GM12878 (cell line): ENCODE data around the gene ADAMTS16. TPM values are rescaled to one million over a fixed set of nuclear protein-coding genes. Genes with fewer than 3 reads are reported as not detected.

Experiments
- ATAC-seq: fragments of 200-7000 bp; cut with Tn5 transposase; 3 replicates; pipeline ENCODE4 v1.9.1; 2020; ENCODE audit warnings: mild to moderate bottlenecking, moderate library complexity
- BruUV-seq: library from RNA; stranded (reverse); fragments of 400-500 nt; replicated peaks from 2 replicates; lab custom pipeline; 2021; lab: Mats Ljungman, UMichigan
- CTCF ChIA-PET: fragments of 300-600 bp; sonication (Branson Sonifier 250); formaldehyde crosslinking; extraction: SDS; loops from one replicate; lab custom pipeline; 2021; ENCODE audit warnings: inconsistent platforms; lab: Yijun Ruan, JAX
- POLR2A ChIA-PET: fragments of 350-600 bp; formaldehyde crosslinking; extraction: SDS; loops from one replicate; lab custom pipeline; 2021; ENCODE audit warnings: inconsistent platforms; lab: Charles Lee
- RAD21 ChIA-PET: fragments of 300-600 bp; sonication (Branson Sonifier 250); formaldehyde crosslinking; loops from one replicate; lab custom pipeline; 2023; ENCODE audit warnings: antibody characterized with exemption; ENCODE audit not compliant: unreplicated experiment; lab: Charles Lee
- SMC1A ChIA-PET: fragments of 300-600 bp; sonication (Branson Sonifier 250); formaldehyde crosslinking; loops from one replicate; lab custom pipeline; 2023; ENCODE audit not compliant: unreplicated experiment, uncharacterized antibody; lab: Charles Lee
- DNase-seq: peaks from one replicate; pipeline ENCODE4 v3.0.0-alpha.2; 2011; ENCODE audit warnings: low read depth, low spot score
- FAIRE-seq: peaks from 3 replicates; lab custom pipeline; 2011; peaks lifted over from hg19 to GRCh38; lab: Jason Lieb, UNC
- H2AFZ ChIP-seq: 2 replicates; pipeline ENCODE4 v1.6.0; 2011; ENCODE audit warnings: low read depth, low read length, control low read depth; ENCODE audit not compliant: control insufficient read depth
- H3K27ac ChIP-seq: 2 replicates; pipeline ENCODE4 v1.5.1; 2011; ENCODE audit warnings: control low read depth; ENCODE audit not compliant: control insufficient read depth, insufficient read depth
- H3K27me3 ChIP-seq, 2 experiments: replicated peaks in 1 of 2; 2 replicates each; pipeline versions ENCODE4 v1.6.0 to v1.6.1; 2011; ENCODE audit warnings: low read length in 1 of 2; ENCODE audit not compliant: control insufficient read depth in 2 of 2, insufficient read depth in 2 of 2
- H3K36me3 ChIP-seq, 2 experiments: 2 replicates each; pipeline ENCODE4 v1.5.1; 2011; ENCODE audit warnings: low read length in 1 of 2; ENCODE audit not compliant: control insufficient read depth in 2 of 2, insufficient read depth in 2 of 2
- H3K4me1 ChIP-seq: 2 replicates; pipeline ENCODE4 v1.6.1; 2011; ENCODE audit warnings: mild to moderate bottlenecking, low read length, moderate library complexity, mixed read lengths; ENCODE audit not compliant: control insufficient read depth, insufficient read depth
- H3K4me2 ChIP-seq: 2 replicates; pipeline ENCODE4 v1.6.0; 2011; ENCODE audit warnings: control low read depth; ENCODE audit not compliant: control insufficient read depth, insufficient read depth
- H3K4me3 ChIP-seq: fragments of 200-600 bp; sonication (generic); 2 replicates; pipeline ENCODE4 v1.5.1; 2016
- H3K79me2 ChIP-seq: 2 replicates; pipeline ENCODE4 v1.6.0; 2011; ENCODE audit warnings: low read length; ENCODE audit not compliant: control insufficient read depth, insufficient read depth
- H3K9ac ChIP-seq: 2 replicates; pipeline ENCODE4 v1.8.0; 2011; ENCODE audit warnings: low read length, control low read depth, mixed read lengths; ENCODE audit not compliant: control insufficient read depth, insufficient read depth
- H3K9me3 ChIP-seq: replicated peaks from 3 replicates; pipeline ENCODE4 v1.5.1; 2011; ENCODE audit warnings: mild to moderate bottlenecking, low read length; ENCODE audit not compliant: control insufficient read depth, insufficient read depth
- H4K20me1 ChIP-seq: 2 replicates; pipeline ENCODE4 v1.6.0; 2011; ENCODE audit not compliant: control insufficient read depth, insufficient read depth
- ATF7 ChIP-seq: fragments of 450-650 bp; IDR thresholded peaks from 2 replicates; pipeline ENCODE4 v1.6.1; 2016; ENCODE audit warnings: low read depth, mild to moderate bottlenecking
- BCL11A ChIP-seq: IDR thresholded peaks from 2 replicates; pipeline ENCODE4 v1.6.1; 2011; ENCODE audit warnings: low read depth, low read length
- CBFB ChIP-seq: IDR thresholded peaks from 2 replicates; pipeline ENCODE4 v1.6.1; 2016; ENCODE audit warnings: antibody characterized with exemption, low read depth
- CBX3 ChIP-seq: fragments of 200-600 bp; sonication (generic); IDR thresholded peaks from 2 replicates; pipeline ENCODE4 v1.6.1; 2016; ENCODE audit warnings: low read depth, borderline replicate concordance
- EZH2 ChIP-seq: IDR thresholded peaks from 2 replicates; pipeline ENCODE4 v1.6.1; 2012; ENCODE audit warnings: low read depth, mild to moderate bottlenecking, control low read depth, inconsistent platforms, low read length, borderline replicate concordance; ENCODE audit not compliant: control insufficient read depth
- IRF4 ChIP-seq: IDR thresholded peaks from 2 replicates; pipeline ENCODE4 v1.6.1; 2011; ENCODE audit warnings: low read depth, low read length
- NFXL1 ChIP-seq: fragments of 450-650 bp; IDR thresholded peaks from 2 replicates; pipeline ENCODE4 v1.6.1; 2017; ENCODE audit warnings: antibody characterized with exemption, mild to moderate bottlenecking, borderline replicate concordance
- PKNOX1 ChIP-seq: fragments of 450-650 bp; IDR thresholded peaks from 2 replicates; pipeline ENCODE4 v1.6.1; 2016; ENCODE audit warnings: mild to moderate bottlenecking
- RAD51 ChIP-seq: fragments of 450-650 bp; IDR thresholded peaks from 2 replicates; pipeline ENCODE4 v1.6.1; 2016; ENCODE audit warnings: moderate library complexity, mild to moderate bottlenecking, inconsistent platforms
- RCOR1 ChIP-seq: conservative IDR thresholded peaks from 2 replicates; pipeline ENCODE4 v1.6.1; 2012; ENCODE audit warnings: low read depth, low read length, improper control_type of control experiment
- RUNX3 ChIP-seq: IDR thresholded peaks from 2 replicates; pipeline ENCODE4 v1.6.1; 2012; ENCODE audit warnings: low read length, inconsistent platforms
- SMAD5 ChIP-seq: IDR thresholded peaks from 2 replicates; pipeline ENCODE4 v1.6.1; 2016; ENCODE audit warnings: antibody characterized with exemption, low read depth
- SMARCA5 ChIP-seq: fragments of 450-650 bp; IDR thresholded peaks from 2 replicates; pipeline ENCODE4 v1.6.1; 2017; ENCODE audit warnings: mild to moderate bottlenecking
- STAT1 ChIP-seq: fragments of 450-650 bp; conservative IDR thresholded peaks from 2 replicates; pipeline ENCODE4 v1.6.1; 2014; ENCODE audit warnings: antibody characterized with exemption, mild to moderate bottlenecking
- TCF7 ChIP-seq: IDR thresholded peaks from 2 replicates; pipeline ENCODE4 v1.6.1; 2014; ENCODE audit warnings: antibody characterized with exemption, borderline replicate concordance
- ZNF207 ChIP-seq: fragments of 450-650 bp; IDR thresholded peaks from 2 replicates; pipeline ENCODE4 v1.6.1; 2014; ENCODE audit warnings: antibody characterized with exemption, mild to moderate bottlenecking, borderline replicate concordance
- WGBS: methylation state at CpG from one replicate; pipeline ENCODE4 v1.1.6; 2016; ENCODE audit warnings: low lambda C conversion rate; ENCODE audit not compliant: insufficient replicate concordance, insufficient coverage; ENCODE audit errors: missing lambda C conversion rate; 5-methylcytosine and 5-hydroxymethylcytosine counted together
- in situ Hi-C: fragments of 300-500 bp; cut with MboI; formaldehyde crosslinking; loops from 9 replicates; pipeline ENCODE4 v1.14.3; 2018; ENCODE audit warnings: mixed read lengths
- intact Hi-C: fragments of 100-400 bp; cut with micrococcal nuclease; formaldehyde crosslinking; loops from one replicate; pipeline ENCODE4 v1.14.2; 2022; ENCODE audit not compliant: unreplicated experiment
- polyA plus RNA-seq, 11 experiments: library from polyadenylated mRNA; depleted of rRNA in 4 of 11; unstranded in 6 of 11; stranded (reverse) in 5 of 11; fragments of >200 nt; fragmentation: Nextera tagmentation in 4 of 11; fragmentation: Illumina TruSeq in 1 of 11; extraction: Ambion mirVana in 4 of 11; extraction: Trizol in 1 of 11; gene quantifications; 1 replicate in 1 of 11; 2 replicates in 10 of 11; pipeline versions ENCODE4 v1.2.1 to v1.2.3, GENCODE V29; 2011 to 2016; ENCODE audit warnings: inconsistent platforms in 2 of 11, missing spikeins in 2 of 11, low read depth in 1 of 11
- total RNA-seq, 4 experiments: library from RNA; depleted of rRNA in 3 of 4; stranded (reverse); fragments of >200 nt in 3 of 4; fragmentation: Illumina TruSeq in 1 of 4; extraction: Trizol in 1 of 4; gene quantifications; 2 replicates each; pipeline versions ENCODE4 v1.2.1 to v1.2.3, GENCODE V29; 2013 to 2021
- TF ChIP-seq, protein P1 (sequence below): fragments of 450-650 bp; IDR thresholded peaks from 2 replicates; pipeline ENCODE4 v1.6.1; 2017; ENCODE audit warnings: mild to moderate bottlenecking

Gene ADAMTS16
- total and polyA plus RNA-seq, 10 of the 15 experiments (the other 5 are each of a cell fraction or from before 2014, with no cell fraction given) = 0.04 TPM; not detected in 9

GRCh38 chr5:5285906-5286305 lies 145.8 kb downstream of the ADAMTS16 start:
- FAIRE-seq = no peak
- Histone ChIP-seq H3K79me2 (no peaks in the 10 kb centered on the region), H3K9me3 (no peaks in the 10 kb centered on the region), H3K27ac (no peak overlapping the region), H2AFZ (no peak overlapping the region), H4K20me1 (no peaks in the 10 kb centered on the region), H3K9ac (no peak overlapping the region), H3K4me2 (no peak overlapping the region), H3K27me3 (no peaks in the 10 kb centered on the region), H3K36me3 (no peaks in the 10 kb centered on the region), H3K4me1 (no peaks in the 10 kb centered on the region), H3K4me3 (no peak overlapping the region)
- WGBS = 81% methylated on average over 3 of the region's 3 CpGs
- in situ Hi-C loops = no loop called here
- no peak for TF ChIP-seq CBX3
- TF ChIP-seq RAD51 = no peak
- TF ChIP-seq ZNF207 = no peak
- no peak for TF ChIP-seq CBFB
- no peak for TF ChIP-seq BCL11A
- no peak for TF ChIP-seq IRF4
- TF ChIP-seq NFXL1 = no peak
- no peak for TF ChIP-seq ATF7
- ChIA-PET POLR2A (no interaction called here), RAD21 (no interaction called here), CTCF (interaction anchor here (0.6 kb wide), 1 partner anchor 671 kb away, joined by 4 read pairs; no protein-coding TSS in a partner anchor), SMC1A (no interaction called here)
- no peak for DNase-seq
- no peak for ATAC-seq
- BruUV-seq = no TSS peak
- intact Hi-C loops = no loop called here

- Histone ChIP-seq H4K20me1 (no peaks in the 10 kb centered on the region), H3K27me3 (no peaks in the 10 kb centered on the region), H3K4me2 (no peak overlapping the region), H3K36me3 (no peaks in the 10 kb centered on the region), H3K4me1 (no peaks in the 10 kb centered on the region), H3K9me3 (no peaks in the 10 kb centered on the region), H2AFZ (no peak overlapping the region), H3K9ac (no peak overlapping the region), H3K4me3 (no peak overlapping the region), H3K79me2 (no peaks in the 10 kb centered on the region), H3K27ac (no peak overlapping the region)
- no peak for ATAC-seq
- no peak for FAIRE-seq
- no peak for DNase-seq
- POLR2A ChIA-PET = no interaction called here
- in situ Hi-C loops (no loop called here), intact Hi-C loops (no loop called here)
- WGBS = 55% methylated on average over 9 of the region's 9 CpGs
- CTCF ChIA-PET = no interaction called here
- BruUV-seq = no TSS peak
- SMC1A ChIA-PET = no interaction called here
- RAD21 ChIA-PET = no interaction called here
- no peak for TF ChIP-seq TCF7
- TF ChIP-seq RUNX3 = no peak
- TF ChIP-seq STAT1 = no peak
- TF ChIP-seq SMARCA5 = no peak
- no peak for TF ChIP-seq PKNOX1
- TF ChIP-seq EZH2 = no peak
- TF ChIP-seq RCOR1 = no peak
- TF ChIP-seq SMAD5 = no peak
- TF ChIP-seq, protein P1, sequence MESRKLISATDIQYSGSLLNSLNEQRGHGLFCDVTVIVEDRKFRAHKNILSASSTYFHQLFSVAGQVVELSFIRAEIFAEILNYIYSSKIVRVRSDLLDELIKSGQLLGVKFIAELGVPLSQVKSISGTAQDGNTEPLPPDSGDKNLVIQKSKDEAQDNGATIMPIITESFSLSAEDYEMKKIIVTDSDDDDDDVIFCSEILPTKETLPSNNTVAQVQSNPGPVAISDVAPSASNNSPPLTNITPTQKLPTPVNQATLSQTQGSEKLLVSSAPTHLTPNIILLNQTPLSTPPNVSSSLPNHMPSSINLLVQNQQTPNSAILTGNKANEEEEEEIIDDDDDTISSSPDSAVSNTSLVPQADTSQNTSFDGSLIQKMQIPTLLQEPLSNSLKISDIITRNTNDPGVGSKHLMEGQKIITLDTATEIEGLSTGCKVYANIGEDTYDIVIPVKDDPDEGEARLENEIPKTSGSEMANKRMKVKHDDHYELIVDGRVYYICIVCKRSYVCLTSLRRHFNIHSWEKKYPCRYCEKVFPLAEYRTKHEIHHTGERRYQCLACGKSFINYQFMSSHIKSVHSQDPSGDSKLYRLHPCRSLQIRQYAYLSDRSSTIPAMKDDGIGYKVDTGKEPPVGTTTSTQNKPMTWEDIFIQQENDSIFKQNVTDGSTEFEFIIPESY = no peak
These were observed 147.3 kb downstream of the ADAMTS16 start for GRCh38 chr5:5287419-5287818.
